Measurements from ENCODE around the gene PVALEF.

PVALEF gene

DNA sequence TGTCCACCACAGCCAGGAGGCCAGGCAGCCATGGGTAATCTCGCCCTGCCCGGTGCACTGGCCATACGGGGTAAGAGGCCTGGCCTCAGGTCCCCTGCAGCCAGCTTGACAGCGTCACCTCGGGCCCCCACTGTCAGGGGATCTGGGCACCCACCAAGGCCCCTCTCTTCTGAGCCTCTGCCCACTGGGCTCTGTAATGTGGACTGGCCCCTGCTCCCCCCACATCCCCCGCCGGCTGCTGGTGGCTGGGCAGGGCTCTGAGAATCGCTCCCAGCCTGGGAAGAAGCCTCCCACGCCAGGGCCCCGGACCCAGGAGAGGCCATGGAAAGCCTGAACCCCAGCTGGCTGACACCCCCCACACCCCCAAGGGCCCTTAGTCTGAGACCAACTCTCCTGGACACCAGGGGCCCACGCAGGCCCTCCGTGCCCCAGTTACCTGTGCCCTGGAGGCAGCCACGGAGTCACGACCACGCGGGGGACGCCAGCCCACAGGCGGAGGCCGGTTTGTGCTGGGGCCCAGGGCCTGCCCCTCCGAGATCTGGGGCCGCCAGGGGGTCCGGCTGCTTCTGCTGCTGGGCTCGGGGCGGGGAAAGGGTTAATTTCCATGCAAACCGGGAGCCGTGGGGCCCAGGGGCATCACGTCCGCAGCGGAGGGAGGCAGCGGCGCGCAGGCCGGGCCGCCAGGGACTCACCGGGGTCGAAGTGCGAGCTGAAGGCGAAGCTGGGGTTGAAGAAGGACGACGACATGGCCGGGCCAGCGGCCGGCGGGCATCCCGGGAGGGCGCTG, at the start of gene PVALEF:
TSS of gene PVALEF (plus strand) at position 262 of the 787 bp plus-strand sequence. CDS start 15,720 bp downstream, outside the sequence.
- peak; percentile 28 for DNase-seq (ENCODE audit: low read depth, low spot score)

DNA sequence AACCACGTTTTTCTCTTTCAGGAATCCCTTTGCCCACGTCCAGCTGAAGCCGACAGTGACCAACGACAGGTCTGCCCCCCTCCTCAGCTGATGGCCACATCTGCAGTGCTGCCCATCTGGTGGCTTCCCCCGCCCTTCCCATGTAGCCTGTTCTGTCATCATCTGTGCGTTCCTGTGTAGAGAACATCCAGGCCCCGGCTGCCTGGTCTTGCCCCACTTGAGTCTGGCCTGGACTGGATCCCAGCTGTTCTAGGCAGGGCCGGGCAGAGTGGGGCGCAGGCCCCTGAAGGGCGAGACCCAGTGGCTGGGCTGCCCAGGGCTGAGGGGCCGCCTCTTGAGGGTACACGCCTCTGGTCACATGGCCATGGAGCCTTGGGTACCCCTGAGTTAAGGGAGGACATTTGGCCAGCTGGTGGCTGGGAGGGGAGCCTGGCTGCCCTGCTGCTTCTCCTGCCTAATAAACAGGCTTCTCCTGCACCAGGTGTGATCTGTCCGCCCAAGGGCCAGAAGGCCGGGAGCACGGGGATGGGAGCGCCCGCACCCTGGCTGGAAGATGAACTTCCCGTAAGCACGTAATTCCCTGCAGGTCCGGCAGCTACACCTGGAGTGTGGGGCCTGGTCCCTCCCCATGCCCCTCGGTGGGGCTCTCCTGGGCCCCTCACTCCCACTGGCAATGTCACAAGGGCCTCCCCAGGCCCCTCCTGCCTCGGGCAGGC, 49.4 kb upstream of the PVALEF start:
- no peak for DNase-seq (ENCODE audit: low read depth, low spot score)

DNA sequence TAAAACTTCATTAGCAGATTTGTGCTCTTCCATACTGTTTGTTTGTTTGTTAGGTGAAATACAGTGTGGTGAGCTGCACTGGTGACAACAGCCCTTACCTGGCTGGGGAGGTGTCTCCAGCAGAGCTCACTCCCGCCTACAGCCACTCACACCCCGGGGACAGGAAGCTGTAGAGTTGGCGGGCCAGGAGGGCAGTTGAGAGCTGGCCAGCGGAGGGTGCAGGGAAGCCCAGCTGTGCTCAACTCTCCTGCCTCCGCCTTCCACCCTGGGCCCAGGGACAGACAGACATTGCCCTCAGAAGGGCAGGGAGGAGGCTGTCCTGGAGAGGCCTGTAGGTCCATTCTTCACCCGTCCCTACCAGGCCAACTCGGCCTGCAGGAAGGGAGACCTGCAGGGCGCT, 48.6 kb upstream of the PVALEF start:
- no peak for DNase-seq (ENCODE audit: low read depth, low spot score)

DNA sequence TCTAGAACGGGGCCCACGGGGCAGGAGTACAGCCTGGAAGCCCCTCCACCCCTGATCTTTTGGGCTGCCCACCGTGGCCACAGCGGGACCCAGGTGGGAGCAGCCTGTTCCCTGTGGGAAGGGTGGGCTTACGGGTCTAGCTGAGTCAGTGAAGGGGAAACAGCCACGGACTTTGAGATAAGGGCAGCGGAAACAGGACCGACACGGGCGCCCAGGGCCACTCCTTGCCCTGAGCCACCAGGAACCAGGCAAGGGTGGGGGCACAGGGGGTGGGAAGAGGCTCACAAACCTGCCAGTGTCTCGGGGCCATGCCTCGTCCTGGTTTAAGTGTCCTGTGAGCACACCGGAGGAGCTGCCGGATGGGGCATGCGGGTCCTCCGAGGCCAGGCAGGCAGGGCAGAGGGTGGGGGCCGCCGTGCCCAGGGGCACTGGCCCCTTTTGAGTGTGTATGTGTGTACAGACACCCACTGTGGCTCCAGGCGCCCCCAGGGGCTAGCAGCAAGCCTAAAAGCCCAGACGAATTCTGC, 47.6 kb upstream of the PVALEF start:
- DNase-seq (ENCODE audit: low read depth, low spot score): no peak

DNA sequence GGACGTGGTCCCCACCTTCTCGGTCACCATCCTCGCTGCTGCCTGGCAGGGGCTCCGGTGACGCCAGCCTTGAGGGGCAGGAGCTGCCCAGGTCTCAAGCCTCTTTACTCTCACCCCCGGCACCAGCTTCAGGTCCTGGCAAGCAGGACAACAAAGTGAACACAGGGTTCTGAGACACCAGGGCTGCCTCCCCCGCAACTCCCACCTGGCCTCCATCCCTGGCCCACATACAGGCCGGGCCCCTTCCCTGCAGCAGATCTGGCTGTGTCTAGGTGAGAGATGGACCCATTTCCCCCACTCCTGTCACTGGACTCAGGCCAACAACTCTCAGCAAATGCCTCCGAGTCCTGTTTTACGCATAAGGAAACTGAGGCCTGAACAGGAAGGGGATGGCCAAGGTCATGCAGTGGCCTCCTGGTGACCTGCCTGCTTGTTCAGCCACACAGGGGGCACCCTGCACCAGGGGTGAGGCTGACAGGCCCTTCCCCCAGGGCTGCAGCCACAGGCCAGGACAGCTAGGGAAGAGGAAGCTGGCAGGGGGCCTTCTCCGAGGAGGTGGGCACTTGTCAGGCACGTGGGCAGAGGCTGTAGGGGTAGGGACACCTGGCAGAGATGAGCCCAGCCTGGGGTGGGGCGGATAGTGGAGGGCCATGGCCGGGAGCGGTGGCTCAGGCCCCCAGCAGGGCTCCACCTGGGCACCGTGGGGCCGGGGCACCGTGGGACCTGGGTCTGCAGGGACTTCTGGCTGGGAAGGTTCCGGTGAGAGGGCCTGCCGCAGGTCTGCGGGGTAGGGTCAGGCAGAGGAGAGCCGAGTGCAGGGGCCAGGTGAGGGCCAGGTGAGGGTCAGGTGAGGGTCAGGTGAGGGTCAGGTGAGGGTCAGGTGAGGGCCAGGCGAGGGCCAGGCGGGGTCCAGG, 46.7 kb upstream of the PVALEF start:
- no peak for DNase-seq (ENCODE audit: low read depth, low spot score)

DNA sequence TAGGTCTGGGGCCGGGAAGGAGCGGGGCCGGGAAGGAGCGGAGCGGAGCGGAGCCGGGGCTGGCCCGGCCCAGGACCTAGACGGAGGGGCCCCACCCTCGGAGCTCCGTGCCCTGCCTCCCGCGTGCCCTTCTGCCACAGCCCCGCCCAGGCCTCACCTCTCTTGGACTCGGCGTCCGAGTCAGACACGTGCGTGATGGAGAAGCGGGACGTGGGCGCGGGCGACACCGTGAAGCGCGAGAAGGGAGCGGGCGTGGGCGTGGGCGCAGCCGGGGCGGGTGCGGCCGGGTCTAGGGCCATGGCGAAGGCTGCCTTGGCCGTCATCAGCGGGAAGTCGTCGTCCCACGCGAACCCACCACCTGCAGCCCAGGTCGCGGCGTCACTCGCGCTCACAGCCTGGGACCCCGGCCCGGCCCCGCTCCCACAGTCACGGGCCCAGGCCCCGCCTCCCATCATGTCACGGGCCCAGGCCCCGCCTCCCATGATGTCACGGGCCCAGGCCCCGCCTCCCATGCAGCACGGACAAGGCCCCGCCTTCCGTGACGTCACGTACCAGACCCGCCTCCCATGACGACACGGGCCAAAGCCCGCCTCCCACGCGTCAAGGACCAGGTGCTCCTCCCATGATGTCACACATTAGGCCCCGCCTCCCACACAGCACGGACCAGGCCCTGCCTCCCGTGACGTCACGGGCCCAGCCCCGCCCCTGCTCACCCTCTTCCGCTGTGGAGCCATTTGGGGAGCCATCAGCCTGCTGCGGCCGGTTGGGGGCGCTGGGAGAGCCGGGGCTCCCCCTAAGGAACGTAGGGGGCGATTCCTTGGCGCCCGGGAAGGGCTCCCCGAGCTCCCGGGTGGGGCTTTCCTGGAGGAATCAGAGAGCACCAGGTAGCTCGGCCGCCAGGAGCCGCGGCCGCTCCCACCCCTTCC, 45.8 kb upstream of the PVALEF start:
- peak; percentile 96 for DNase-seq (ENCODE audit: low read depth, low spot score)

DNA sequence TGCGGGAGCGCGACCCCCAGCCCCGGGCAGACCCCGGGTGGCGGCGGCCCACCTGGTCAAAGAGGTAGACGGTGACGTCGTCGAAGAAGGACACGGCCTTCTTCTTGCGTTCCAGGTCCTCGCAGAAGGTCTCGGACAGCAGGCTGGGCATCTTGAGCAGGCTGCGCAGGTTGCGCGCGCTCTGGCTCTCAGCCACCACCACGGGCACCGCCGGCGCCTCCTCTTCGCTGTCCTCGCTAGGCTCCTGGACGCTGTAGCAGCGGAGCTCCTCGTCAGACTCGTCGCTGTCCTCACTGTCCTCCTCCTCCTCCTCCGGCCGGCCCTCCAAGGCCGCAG, 45.2 kb upstream of the PVALEF start:
- DNase-seq (ENCODE audit: low read depth, low spot score): no peak

DNA sequence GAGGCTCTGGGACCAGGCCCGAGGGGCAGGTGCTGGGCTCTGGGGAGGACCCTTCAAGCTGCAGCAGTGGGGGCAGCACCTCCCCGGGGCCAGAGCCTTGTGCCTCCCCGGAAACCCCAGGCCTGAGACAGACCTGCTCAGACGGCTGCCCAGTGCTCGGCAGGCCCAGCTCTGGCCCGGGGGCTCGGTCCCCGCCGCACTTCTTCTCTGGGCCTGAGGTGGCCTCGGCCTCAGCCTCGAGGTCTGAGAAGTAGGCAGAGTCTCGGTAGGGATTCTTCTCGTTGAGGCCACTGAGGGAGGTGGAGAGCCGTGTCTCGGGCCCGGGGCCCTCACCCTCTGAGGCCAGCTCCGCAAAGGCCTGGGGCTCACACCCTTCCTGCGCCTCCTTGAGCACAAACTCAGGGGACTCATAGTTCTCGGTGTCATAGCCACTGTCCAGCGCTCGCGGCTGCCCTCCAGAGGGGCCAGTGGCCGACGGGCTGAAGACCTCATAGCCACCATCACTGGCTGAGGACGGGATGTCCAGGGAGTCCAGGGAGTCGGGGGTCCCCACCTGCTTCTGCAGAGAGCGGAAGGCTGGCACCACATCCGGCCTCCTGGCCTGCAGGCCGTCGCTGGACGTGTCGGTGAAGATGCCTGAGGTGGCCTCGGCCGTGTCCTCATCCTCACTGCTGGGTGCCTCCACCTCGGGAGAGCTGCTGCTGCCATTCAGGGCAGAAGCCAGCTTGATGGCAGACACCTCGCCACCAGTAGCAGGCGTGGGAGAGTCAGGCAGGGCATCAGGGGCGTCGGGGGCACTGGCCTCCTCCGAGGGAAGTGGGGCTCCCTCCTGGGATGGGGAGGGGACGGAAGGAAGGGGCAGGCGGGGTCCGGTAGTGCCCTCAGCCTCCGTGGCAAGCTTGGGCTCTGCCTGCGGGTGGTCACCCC, 44.3 kb upstream of the PVALEF start:
- no peak for DNase-seq (ENCODE audit: low read depth, low spot score)

DNA sequence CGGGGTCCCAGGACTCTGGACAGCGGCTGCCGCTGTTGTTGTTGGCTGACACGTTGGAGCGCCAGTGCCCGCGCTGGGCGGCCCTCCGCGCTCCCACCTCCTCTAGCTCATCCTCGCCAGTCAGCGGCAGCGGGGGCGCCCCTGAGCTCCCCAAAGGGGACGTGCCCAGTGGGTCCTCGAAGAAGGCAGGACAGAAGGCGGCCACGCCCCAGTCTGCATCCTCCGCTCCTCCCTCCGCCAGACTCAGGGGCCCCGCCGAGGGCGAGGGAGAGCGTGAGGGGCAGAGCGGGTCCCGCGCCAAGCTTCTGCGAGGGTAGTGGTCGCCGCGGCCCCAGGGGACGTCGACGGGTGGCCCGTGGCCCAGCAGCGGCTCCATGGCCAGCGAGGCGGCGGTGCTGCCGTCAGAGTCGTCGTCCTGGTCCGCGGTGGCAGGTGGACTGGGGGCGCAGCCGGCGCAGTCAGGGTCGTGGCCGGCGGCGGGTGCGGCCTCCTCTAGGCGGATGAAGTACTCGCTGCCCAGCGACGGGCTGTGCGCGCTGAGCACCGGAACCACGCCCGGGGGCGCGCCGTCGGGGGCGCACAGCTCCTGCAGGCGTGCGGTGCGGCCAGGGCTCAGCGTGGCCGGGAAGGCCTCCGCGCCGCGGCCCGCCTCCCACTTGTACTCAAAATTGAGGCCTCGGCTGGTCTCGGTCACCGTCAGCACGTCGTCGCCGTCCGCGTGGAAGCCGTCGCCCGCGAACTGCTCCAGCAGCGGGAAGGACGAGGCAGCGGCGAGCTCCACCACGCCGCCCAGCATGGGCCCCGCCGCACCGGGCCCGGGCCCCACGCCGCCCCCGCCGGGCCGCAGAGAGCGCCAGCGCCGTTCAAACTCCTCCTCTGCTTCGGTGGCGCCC, 43.2 kb upstream of the PVALEF start:
- no peak for DNase-seq (ENCODE audit: low read depth, low spot score)

DNA sequence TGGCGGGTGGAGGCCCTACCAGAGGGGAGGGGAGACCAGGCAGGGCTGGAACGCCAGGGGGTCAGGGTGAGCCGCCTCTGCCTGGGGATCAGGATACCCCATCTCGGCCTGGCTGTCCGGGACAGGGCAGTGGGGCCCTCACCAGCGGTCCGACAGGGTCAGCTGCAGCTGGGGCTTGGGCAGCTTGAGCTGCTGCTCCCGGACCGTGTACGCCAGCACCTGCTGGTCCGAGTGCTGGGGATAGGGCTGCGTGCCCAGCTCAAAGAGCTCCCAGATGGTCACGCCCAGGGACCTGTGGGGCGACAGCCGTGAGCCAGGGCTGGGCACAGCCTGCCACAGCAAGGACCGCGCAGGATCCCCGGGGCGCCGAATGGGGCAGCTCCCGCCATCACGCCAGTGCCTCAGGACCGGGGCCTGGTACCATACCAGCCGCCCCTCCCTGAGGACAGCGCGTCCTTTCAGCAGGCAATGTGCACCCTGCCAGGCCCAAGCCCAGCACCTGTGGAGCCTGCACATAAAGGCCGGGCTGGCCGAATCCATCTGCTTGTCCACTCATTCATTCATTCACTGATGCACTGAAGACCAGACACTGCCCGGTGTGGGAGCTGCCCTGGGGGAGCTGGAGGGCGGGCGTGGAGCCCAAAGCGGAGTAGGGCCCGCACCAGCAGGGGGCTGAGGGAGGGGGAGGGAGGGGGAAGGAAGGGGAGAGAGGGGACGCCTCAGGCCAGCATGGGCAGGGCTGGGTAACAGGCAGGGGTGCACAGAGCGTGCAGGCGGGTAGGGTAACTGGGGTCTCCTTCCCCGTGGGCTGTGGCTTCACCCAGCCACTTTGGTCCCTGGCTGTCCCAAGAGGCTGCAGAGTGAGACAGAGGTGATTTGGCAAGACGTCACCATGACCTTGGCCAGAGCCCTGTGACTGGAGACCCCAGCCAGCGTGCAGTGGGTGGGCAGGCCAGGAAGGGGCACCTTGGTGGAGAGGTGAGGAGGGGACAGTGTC, 42.0 kb upstream of the PVALEF start:
- DNase-seq (ENCODE audit: low read depth, low spot score): no peak

DNA sequence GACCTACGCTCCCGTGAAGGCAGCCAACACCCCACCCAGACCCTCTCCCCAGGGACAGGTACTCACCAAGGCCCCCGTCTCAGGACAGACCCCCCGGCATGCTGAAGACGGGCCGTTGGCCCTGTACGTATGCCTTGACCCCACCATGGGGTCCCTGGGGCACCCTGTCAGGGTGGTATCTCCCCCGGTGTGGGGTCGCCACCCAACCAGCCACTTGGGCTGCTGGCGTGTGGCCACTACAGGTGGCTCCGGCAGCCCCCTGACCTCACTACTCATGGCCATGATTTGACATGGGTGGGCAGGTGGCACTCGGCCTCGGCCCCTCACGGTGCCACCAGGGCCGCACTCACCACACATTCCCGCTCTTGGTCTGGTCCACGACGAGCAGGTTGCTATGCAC, 40.9 kb upstream of the PVALEF start:
- DNase-seq (ENCODE audit: low read depth, low spot score): no peak

DNA sequence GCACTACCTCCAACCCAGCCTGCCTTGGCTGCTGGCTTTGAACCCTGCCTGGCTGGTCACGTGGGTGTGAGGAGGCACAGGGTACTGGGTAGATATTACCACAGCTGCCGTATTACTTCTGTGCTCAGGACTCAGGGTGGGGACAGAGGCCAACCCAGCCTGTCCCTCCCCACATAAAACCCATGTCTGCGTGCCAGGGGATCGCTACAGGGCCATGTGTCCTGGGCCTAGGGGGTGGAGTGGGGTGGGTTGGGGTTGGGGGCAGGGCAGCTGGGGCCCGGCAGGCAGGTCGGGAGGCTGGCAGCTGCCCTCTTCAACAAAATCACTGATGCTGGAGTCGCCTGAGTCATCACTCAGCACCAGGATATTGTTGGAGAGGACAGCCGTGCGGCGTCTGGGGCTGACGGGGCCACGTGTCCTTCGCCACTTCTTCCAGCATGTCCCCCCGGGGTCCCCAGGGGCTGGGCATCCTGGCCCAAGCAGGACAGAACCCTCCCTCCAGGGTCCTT, 39.7 kb upstream of the PVALEF start:
- DNase-seq (ENCODE audit: low read depth, low spot score): no peak

DNA sequence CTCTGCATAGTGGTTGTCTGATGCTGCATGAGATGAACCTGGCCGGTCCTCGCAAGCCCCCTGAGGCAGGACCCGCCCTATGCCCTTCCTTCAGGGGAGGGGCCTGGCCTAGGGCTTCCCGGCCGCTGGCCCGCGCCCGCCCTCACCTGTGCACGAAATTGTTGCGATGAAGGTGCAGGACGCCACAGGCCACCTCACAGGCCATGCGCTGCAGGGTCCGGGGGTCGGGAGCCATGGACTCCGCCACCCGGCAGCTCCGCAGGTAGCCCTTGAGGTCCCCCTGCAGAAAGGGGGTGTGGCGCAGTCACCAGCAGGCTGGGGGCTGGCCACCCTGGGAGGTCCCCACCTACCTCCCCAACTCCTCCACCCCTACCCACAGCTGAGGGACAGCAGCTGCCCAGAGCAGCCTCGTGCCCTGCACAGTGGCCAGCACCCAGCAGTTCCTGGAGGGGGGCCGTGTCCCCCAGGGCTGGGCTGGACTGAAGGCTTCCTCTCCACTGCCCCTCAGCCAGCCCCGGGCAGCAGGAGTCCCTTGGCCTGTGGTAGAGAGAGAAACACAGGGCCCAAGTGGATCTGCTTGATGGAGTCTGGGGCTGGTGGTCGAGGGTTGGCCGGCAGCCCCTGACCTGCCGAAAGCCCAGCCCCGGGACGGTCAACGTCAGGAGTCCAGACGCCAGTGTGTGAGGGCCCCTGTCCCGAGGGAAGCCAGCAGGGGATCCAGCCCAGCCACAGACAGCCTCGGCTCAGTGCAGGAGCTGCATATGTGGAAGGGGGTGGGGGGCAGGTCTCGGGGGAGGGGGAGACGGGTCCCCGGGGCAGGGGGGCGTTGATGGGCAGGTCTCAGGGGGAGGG, 38.8 kb upstream of the PVALEF start:
- no peak for DNase-seq (ENCODE audit: low read depth, low spot score)

DNA sequence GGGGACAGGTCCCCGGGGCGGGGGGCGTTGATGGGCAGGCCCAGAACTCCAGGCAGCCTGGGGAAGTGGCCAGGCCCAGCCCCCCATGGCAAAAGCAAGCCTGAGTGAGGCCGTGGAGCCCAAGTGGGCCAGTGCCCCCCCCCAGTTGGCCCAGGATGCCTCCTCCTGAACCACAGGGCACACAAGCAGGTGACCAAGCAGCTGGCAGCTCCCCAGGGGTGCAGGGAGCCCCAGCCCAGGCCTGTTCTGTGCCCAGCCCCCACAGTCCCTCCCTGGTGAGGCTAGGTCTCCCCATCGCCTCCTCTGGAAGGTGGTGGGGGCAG, 38.2 kb upstream of the PVALEF start:
- no peak for DNase-seq (ENCODE audit: low read depth, low spot score)

DNA sequence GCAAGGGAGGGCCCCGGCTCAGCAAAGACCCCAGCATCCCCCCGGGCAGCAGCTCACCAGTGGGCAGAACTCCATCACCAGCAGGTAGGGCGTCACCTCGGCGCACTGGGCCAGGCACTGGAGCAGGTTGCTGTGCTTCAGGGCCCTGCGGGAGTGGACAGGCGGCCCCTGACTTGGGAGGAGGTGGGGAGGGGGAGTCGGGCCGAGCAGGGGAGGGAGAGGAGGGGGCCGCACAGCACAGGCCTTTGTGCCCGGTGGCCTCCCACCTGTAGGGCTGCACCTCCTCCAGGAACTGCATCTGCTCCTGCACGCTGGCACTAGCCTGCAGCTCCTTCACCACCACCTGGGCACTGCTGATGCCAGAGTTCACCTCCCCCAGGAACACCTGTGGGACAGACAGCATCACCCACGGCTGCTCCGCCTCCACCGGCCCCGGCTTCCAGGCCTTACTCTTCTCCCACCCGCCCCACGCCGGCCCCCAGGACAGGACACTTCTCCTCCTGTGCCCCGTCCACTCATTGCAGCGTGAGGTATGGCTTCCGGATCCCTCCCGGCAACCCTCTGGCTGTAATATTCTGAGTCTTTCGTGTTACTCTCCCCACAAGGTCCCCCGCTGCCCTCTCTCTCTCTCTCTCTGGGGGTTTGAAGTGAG, 37.7 kb upstream of the PVALEF start:
- DNase-seq (ENCODE audit: low read depth, low spot score): no peak

DNA sequence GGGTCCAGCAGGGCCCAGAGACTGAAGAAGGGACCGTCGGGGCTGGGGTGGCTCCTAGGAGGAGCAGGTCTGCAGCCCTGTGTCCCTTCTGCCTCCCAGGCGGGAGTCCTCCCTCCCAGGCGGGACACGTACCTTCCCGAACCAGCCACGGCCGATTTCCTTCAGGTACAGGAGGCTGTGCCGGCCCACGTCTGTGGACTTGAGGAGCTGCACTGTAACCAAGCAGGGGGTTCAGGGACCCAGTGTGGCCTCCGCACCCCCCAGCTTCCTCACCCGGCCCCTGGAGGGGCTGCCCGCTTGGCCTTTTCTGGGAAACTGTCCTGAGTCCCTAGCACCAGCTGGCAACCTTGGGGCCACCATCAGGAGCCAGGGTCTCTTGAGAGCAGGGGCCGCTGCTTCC, 37.0 kb upstream of the PVALEF start:
- DNase-seq (ENCODE audit: low read depth, low spot score): no peak
